Lower leg skin (tissue), 3 donors: ENCODE data around the gene NDST1.

Experiments
- POLR2A ChIP-seq, 2 donors: fragments of 450-650 bp; IDR thresholded peaks; one replicate each; pipeline ENCODE4 v1.6.1; 2016 to 2017; ENCODE audit warnings: antibody characterized with exemption in 2 of 2, mild to moderate bottlenecking in 1 of 2, moderate library complexity in 1 of 2
- TF ChIP-seq, protein P1 (sequence below), 3 donors: fragments of 450-650 bp; IDR thresholded peaks; one replicate each; pipeline ENCODE4 v1.5.1; 2016; ENCODE audit warnings: antibody characterized with exemption in 3 of 3, mild to moderate bottlenecking in 3 of 3, moderate library complexity in 2 of 3

DNA sequence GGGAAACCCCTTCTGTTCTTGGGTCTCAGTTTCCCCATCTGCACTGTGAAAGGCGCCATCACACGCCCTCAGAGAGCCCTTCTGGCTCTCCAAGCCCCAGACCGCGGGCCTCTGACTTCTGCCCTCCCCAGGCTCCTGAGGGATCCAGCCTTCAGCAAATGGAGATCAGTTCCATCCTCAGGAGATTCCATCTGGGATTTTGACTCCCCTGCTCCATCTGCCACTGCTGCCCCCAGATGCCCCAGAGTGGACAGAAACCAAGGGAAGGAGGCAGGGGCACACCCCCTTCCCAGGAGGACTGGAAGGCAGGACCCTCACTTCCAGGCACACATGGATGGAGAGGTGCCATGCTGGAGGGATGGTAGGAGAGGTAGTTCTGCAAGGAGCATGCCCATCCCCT lies 39.7 kb upstream of the NDST1 start:
- TF ChIP-seq, protein P1, sequence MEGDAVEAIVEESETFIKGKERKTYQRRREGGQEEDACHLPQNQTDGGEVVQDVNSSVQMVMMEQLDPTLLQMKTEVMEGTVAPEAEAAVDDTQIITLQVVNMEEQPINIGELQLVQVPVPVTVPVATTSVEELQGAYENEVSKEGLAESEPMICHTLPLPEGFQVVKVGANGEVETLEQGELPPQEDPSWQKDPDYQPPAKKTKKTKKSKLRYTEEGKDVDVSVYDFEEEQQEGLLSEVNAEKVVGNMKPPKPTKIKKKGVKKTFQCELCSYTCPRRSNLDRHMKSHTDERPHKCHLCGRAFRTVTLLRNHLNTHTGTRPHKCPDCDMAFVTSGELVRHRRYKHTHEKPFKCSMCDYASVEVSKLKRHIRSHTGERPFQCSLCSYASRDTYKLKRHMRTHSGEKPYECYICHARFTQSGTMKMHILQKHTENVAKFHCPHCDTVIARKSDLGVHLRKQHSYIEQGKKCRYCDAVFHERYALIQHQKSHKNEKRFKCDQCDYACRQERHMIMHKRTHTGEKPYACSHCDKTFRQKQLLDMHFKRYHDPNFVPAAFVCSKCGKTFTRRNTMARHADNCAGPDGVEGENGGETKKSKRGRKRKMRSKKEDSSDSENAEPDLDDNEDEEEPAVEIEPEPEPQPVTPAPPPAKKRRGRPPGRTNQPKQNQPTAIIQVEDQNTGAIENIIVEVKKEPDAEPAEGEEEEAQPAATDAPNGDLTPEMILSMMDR (IDR thresholded peaks at IDR 0.05): no peak
- no peak for TF ChIP-seq POLR2A (IDR thresholded peaks at IDR 0.05)
